GM23338 (cell line): Measurements from ENCODE around the gene PTCD3. TPM values are rescaled to one million over a fixed set of nuclear protein-coding genes. Genes with fewer than 3 reads are reported as not detected.

Experiments
- ATAC-seq: fragments of 200-7000 bp; cut with Tn5 transposase; 3 replicates; pipeline ENCODE4 v1.9.1; 2020
- DNase-seq: peaks from one replicate; pipeline ENCODE4 v3.0.0-alpha.2; 2015; ENCODE audit warnings: low spot score
- H2AFZ ChIP-seq: fragments of 200-600 bp; sonication (generic); 2 replicates; pipeline ENCODE4 v1.8.0; 2016; ENCODE audit warnings: antibody characterized with exemption, mild to moderate bottlenecking, moderate library complexity
- H3F3A ChIP-seq: fragments of 200-600 bp; sonication (generic); replicated peaks from 2 replicates; pipeline ENCODE4 v1.8.0; 2017; ENCODE audit warnings: antibody characterized with exemption, mixed run types, low read depth
- H3K27ac ChIP-seq: fragments of 200-600 bp; sonication (generic); 2 replicates; pipeline ENCODE4 v1.6.1; 2016; ENCODE audit warnings: low read depth
- H3K27me3 ChIP-seq: fragments of 200-600 bp; sonication (generic); 2 replicates; pipeline ENCODE4 v1.8.0; 2016; ENCODE audit warnings: mild to moderate bottlenecking, mixed run types, moderate library complexity; ENCODE audit not compliant: insufficient read depth
- H3K36me3 ChIP-seq: fragments of 200-600 bp; sonication (generic); 2 replicates; pipeline ENCODE4 v1.8.0; 2016; ENCODE audit warnings: mild to moderate bottlenecking; ENCODE audit not compliant: insufficient read depth
- H3K4me1 ChIP-seq: fragments of 200-600 bp; sonication (generic); 2 replicates; pipeline ENCODE4 v1.8.0; 2016; ENCODE audit warnings: mild to moderate bottlenecking, moderate library complexity; ENCODE audit not compliant: insufficient read depth
- H3K4me2 ChIP-seq: fragments of 200-600 bp; sonication (generic); 2 replicates; pipeline ENCODE4 v1.7.1; 2017; ENCODE audit warnings: mixed run types
- H3K4me3 ChIP-seq: fragments of 200-600 bp; sonication (generic); 2 replicates; pipeline ENCODE4 v1.6.1; 2016; ENCODE audit warnings: mixed run types
- H3K79me2 ChIP-seq: fragments of 200-600 bp; sonication (generic); replicated peaks from 2 replicates; pipeline ENCODE4 v1.8.0; 2017; ENCODE audit warnings: mild to moderate bottlenecking; ENCODE audit not compliant: insufficient read depth
- H3K9me2 ChIP-seq: fragments of 200-600 bp; sonication (generic); 2 replicates; pipeline ENCODE4 v1.8.0; 2017; ENCODE audit not compliant: insufficient read depth
- H4K20me1 ChIP-seq: fragments of 200-600 bp; sonication (generic); replicated peaks from 2 replicates; pipeline ENCODE4 v1.8.0; 2017; ENCODE audit warnings: mild to moderate bottlenecking; ENCODE audit not compliant: insufficient read depth
- H3K27ac Mint-ChIP-seq: 2 replicates; pipeline ENCODE4 v1.8.0; 2020; ENCODE audit warnings: inconsistent platforms, mild to moderate bottlenecking, moderate library complexity, mixed read lengths
- H3K27me3 Mint-ChIP-seq: 3 replicates; pipeline ENCODE4 v1.8.0; 2022; ENCODE audit warnings: low read depth, mild to moderate bottlenecking, moderate library complexity, mixed read lengths, inconsistent platforms; ENCODE audit not compliant: insufficient read depth, poor library complexity
- H3K36me3 Mint-ChIP-seq: 3 replicates; pipeline ENCODE4 v1.8.0; 2021; ENCODE audit warnings: low read depth, mild to moderate bottlenecking, inconsistent platforms, moderate library complexity, mixed read lengths
- H3K4me1 Mint-ChIP-seq: 3 replicates; pipeline ENCODE4 v1.8.0; 2020; ENCODE audit warnings: mild to moderate bottlenecking, inconsistent platforms, mixed read lengths
- H3K4me3 Mint-ChIP-seq: 3 replicates; pipeline ENCODE4 v1.8.0; 2021; ENCODE audit warnings: moderate library complexity, mild to moderate bottlenecking, inconsistent platforms, mixed read lengths
- H3K9me3 Mint-ChIP-seq: 3 replicates; pipeline ENCODE4 v1.8.0; 2020; ENCODE audit warnings: moderate library complexity, mild to moderate bottlenecking, inconsistent platforms, mixed read lengths
- CREB1 ChIP-seq: fragments of 250-450 bp; sonication (Bioruptor Pico); IDR thresholded peaks from 2 replicates; pipeline ENCODE4 v1.5.0; 2020; ENCODE audit warnings: low read depth, mild to moderate bottlenecking, moderate library complexity
- JUNB ChIP-seq: IDR thresholded peaks from one replicate; pipeline ENCODE4 v1.6.1; 2016; ENCODE audit warnings: antibody characterized with exemption; ENCODE audit not compliant: unreplicated experiment
- NANOG ChIP-seq: IDR thresholded peaks from 2 replicates; pipeline ENCODE4 v1.6.1; 2016; ENCODE audit warnings: antibody characterized with exemption, borderline replicate concordance
- ZNF331 ChIP-seq: fragments of 250-450 bp; sonication (Bioruptor Pico); IDR thresholded peaks from 2 replicates; pipeline ENCODE4 v1.5.0; 2020; ENCODE audit warnings: low read depth, mild to moderate bottlenecking, moderate library complexity
- polyA plus RNA-seq: library from polyadenylated mRNA; unstranded; fragments of >200 nt; fragmentation: Nextera tagmentation; extraction: Ambion mirVana; gene quantifications from 2 replicates; pipeline ENCODE4 v1.2.1, GENCODE V29; 2016
- total RNA-seq: library from RNA; depleted of rRNA; stranded (reverse); fragments of >200 nt; shearing (Covaris generic); gene quantifications from 2 replicates; pipeline ENCODE4 v1.2.3, GENCODE V29; 2014
- TF ChIP-seq, protein P1 (sequence below): fragments of 250-450 bp; sonication (Bioruptor Pico); IDR thresholded peaks from 2 replicates; pipeline ENCODE4 v1.5.0; 2020; ENCODE audit warnings: mild to moderate bottlenecking, moderate library complexity

PTCD3 gene
- total and polyA plus RNA-seq, 2 experiments from 2014 or later, result 140 to 223 TPM

DNA sequence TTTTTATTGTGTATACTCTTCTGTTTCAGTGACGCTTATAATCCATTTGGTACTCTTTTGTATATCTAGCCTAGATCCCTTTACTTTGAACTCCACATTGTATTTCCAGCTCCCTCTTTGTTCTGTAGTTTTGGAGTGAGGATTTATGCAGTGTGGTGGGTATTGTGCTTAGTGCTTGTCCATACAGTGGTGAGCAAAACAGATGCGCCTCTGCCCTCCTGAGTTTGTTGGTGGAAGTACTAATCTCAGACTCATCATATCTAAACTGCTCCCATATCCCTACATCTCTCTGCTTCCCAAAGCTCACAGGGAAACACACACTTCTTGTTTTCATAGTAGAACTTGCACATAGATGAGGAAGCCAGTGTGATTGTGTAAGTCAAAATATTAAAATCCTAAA, 12.1 kb downstream of the PTCD3 start:
- no peak for DNase-seq
- Mint-ChIP-seq H3K4me3 (no peak overlapping the region), H3K9me3 (no peaks in the 10 kb centered on the region), H3K4me1 (peaks cover 5% of the 10 kb centered on the region), H3K27ac (no peak overlapping the region), H3K27me3 (peaks cover 1% of the 10 kb centered on the region), H3K36me3 (peaks cover 89% of the 10 kb centered on the region)
- Histone ChIP-seq H3K4me2 (no peak overlapping the region), H2AFZ (no peak overlapping the region), H3K36me3 (peaks cover 76% of the 10 kb centered on the region), H3K9me2 (no peaks in the 10 kb centered on the region), H4K20me1 (peaks cover 26% of the 10 kb centered on the region), H3K27me3 (no peaks in the 10 kb centered on the region), H3K79me2 (peaks cover 45% of the 10 kb centered on the region), H3K4me1 (peaks cover 15% of the 10 kb centered on the region; the same call in 1 of the 2 replicates), H3K27ac (no peak overlapping the region), H3K4me3 (no peak overlapping the region), H3F3A (no peaks in the 10 kb centered on the region)
- TF ChIP-seq CREB1 (CRISPR knock-in tag) (no peak), NANOG (no peak), ZNF331 (no peak)
- TF ChIP-seq, protein P1, sequence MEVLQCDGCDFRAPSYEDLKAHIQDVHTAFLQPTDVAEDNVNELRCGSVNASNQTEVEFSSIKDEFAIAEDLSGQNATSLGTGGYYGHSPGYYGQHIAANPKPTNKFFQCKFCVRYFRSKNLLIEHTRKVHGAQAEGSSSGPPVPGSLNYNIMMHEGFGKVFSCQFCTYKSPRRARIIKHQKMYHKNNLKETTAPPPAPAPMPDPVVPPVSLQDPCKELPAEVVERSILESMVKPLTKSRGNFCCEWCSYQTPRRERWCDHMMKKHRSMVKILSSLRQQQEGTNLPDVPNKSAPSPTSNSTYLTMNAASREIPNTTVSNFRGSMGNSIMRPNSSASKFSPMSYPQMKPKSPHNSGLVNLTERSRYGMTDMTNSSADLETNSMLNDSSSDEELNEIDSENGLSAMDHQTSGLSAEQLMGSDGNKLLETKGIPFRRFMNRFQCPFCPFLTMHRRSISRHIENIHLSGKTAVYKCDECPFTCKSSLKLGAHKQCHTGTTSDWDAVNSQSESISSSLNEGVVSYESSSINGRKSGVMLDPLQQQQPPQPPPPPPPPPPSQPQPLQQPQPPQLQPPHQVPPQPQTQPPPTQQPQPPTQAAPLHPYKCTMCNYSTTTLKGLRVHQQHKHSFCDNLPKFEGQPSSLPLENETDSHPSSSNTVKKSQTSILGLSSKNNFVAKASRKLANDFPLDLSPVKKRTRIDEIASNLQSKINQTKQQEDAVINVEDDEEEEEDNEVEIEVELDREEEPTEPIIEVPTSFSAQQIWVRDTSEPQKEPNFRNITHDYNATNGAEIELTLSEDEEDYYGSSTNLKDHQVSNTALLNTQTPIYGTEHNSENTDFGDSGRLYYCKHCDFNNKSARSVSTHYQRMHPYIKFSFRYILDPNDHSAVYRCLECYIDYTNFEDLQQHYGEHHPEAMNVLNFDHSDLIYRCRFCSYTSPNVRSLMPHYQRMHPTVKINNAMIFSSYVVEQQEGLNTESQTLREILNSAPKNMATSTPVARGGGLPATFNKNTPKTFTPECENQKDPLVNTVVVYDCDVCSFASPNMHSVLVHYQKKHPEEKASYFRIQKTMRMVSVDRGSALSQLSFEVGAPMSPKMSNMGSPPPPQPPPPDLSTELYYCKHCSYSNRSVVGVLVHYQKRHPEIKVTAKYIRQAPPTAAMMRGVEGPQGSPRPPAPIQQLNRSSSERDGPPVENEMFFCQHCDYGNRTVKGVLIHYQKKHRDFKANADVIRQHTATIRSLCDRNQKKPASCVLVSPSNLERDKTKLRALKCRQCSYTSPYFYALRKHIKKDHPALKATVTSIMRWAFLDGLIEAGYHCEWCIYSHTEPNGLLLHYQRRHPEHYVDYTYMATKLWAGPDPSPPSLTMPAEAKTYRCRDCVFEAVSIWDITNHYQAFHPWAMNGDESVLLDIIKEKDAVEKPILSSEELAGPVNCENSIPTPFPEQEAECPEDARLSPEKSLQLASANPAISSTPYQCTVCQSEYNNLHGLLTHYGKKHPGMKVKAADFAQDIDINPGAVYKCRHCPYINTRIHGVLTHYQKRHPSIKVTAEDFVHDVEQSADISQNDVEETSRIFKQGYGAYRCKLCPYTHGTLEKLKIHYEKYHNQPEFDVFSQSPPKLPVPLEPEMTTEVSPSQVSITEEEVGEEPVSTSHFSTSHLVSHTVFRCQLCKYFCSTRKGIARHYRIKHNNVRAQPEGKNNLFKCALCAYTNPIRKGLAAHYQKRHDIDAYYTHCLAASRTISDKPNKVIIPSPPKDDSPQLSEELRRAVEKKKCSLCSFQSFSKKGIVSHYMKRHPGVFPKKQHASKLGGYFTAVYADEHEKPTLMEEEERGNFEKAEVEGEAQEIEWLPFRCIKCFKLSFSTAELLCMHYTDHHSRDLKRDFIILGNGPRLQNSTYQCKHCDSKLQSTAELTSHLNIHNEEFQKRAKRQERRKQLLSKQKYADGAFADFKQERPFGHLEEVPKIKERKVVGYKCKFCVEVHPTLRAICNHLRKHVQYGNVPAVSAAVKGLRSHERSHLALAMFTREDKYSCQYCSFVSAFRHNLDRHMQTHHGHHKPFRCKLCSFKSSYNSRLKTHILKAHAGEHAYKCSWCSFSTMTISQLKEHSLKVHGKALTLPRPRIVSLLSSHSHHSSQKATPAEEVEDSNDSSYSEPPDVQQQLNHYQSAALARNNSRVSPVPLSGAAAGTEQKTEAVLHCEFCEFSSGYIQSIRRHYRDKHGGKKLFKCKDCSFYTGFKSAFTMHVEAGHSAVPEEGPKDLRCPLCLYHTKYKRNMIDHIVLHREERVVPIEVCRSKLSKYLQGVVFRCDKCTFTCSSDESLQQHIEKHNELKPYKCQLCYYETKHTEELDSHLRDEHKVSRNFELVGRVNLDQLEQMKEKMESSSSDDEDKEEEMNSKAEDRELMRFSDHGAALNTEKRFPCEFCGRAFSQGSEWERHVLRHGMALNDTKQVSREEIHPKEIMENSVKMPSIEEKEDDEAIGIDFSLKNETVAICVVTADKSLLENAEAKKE (CRISPR knock-in tag), result no peak
- ATAC-seq, result no peak

- Mint-ChIP-seq H3K4me3 (no peak overlapping the region), H3K27ac (no peak overlapping the region), H3K27me3 (no peaks in the 10 kb centered on the region), H3K9me3 (no peaks in the 10 kb centered on the region), H3K4me1 (no peaks in the 10 kb centered on the region), H3K36me3 (peaks cover 93% of the 10 kb centered on the region)
- Histone ChIP-seq H3K4me1 (no peaks in the 10 kb centered on the region), H3K27ac (no peak overlapping the region), H3K27me3 (no peaks in the 10 kb centered on the region), H2AFZ (no peak overlapping the region), H3K36me3 (peaks cover 95% of the 10 kb centered on the region), H3K4me3 (no peak overlapping the region), H3K9me2 (no peaks in the 10 kb centered on the region), H3K4me2 (no peak overlapping the region), H3F3A (no peaks in the 10 kb centered on the region), H3K79me2 (peaks cover 11% of the 10 kb centered on the region), H4K20me1 (peaks cover 14% of the 10 kb centered on the region)
- TF ChIP-seq CREB1 (CRISPR knock-in tag) (no peak), JUNB (no peak)
- TF ChIP-seq, protein P1 (CRISPR knock-in tag), result no peak
- no peak for ATAC-seq
- DNase-seq, result no peak
Observed at GRCh38 chr2:86123328-86123925, 17.4 kb downstream of the PTCD3 start.
